LHCN-M2 (cell line): ENCODE results near the gene COX6A2. TPM values are rescaled to one million over a fixed set of nuclear protein-coding genes. Genes with fewer than 3 reads are reported as not detected.

Experiments used
- total RNA-seq: library from RNA; depleted of rRNA; stranded (reverse); fragments of >200 nt; gene quantifications from 2 replicates; pipeline ENCODE4 v1.2.3, GENCODE V29; 2014; rRNA removed

Gene COX6A2
- total RNA-seq, 1 experiment from 2014 or later, result not detected

Other genes starting within 250 kb of the COX6A2 start
- gene FUS, start 248.2 kb downstream of the COX6A2 start, total RNA-seq, result 42.3 and 58.2 TPM in 2 replicates
- 7.7 and 10.8 TPM in 2 replicates for gene PYCARD, start 225.6 kb downstream of the COX6A2 start, total RNA-seq
- gene TRIM72, start 214.2 kb downstream of the COX6A2 start, total RNA-seq, result 52.4 and 56.5 TPM in 2 replicates
- gene PYDC1, start 211.2 kb downstream of the COX6A2 start, total RNA-seq, result not detected in 2 replicates
- gene ITGAM, start 168.4 kb downstream of the COX6A2 start, total RNA-seq, result 0.11 TPM in 1 of 2 replicates, not detected in the other
- not detected in 2 replicates for gene ITGAX, start 73.2 kb downstream of the COX6A2 start, total RNA-seq
- gene ITGAD, start 35.0 kb downstream of the COX6A2 start, total RNA-seq, result not detected in 2 replicates
- 0.45 and 1.4 TPM in 2 replicates for gene ZNF843, start 14.4 kb upstream of the COX6A2 start, total RNA-seq
- 16.5 and 17.1 TPM in 2 replicates for gene ARMC5, start 31.1 kb upstream of the COX6A2 start, total RNA-seq
- gene TGFB1I1, start 43.8 kb upstream of the COX6A2 start, total RNA-seq, result 53.9 and 55.6 TPM in 2 replicates
- not detected in 2 replicates for gene SLC5A2, start 54.8 kb upstream of the COX6A2 start, total RNA-seq
- 48.5 and 53.9 TPM in 2 replicates for gene RUSF1, start 80.0 kb upstream of the COX6A2 start, total RNA-seq
- gene AHSP, start 99.5 kb upstream of the COX6A2 start, total RNA-seq, result not detected in 2 replicates